Measurements from ENCODE around the gene OXTR.

- TF ChIP-seq SUZ12 (IDR thresholded peaks at IDR 0.05; ENCODE audit: extremely low read depth, insufficient read depth, insufficient read length) (no peak), ZNF274 (IDR thresholded peaks at IDR 0.05; ENCODE audit: low read depth, low read length) (no peak)
Observed at GRCh38 chr3:8760091-8760490, 9.3 kb downstream of the OXTR start.
